Measurements from ENCODE around the gene STMP1.

GRCh38 chr7:135706038-135706742, 43.9 kb downstream of the STMP1 start:
- no peak for TF ChIP-seq POLR2A (IDR thresholded peaks at IDR 0.05)
- TF ChIP-seq CTCF (IDR thresholded peaks at IDR 0.05), result no peak

Measured in lower leg skin (tissue), 3 donors.